ENCODE results near the gene PPP1R11.

DNA sequence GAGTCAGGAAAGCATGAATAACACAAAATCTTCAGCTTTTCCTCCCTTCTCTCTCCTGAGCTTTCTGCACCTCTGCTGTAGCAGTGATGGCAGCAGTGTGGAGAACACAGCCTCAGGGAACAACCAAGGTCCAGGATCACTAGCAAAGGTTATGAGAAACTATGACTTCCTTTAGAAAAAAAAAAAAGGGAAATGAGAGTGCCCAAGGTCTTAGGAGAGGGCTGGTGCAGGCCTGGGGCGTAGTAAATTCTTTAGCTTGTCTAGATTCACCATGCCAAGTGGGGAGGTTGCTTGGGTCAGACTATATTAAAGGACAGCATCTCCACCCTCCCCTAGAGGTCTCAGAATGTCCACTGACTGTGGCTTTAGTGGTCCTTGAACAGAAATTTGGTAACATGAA, 46.4 kb upstream of the PPP1R11 start:
- TF ChIP-seq, protein P1, sequence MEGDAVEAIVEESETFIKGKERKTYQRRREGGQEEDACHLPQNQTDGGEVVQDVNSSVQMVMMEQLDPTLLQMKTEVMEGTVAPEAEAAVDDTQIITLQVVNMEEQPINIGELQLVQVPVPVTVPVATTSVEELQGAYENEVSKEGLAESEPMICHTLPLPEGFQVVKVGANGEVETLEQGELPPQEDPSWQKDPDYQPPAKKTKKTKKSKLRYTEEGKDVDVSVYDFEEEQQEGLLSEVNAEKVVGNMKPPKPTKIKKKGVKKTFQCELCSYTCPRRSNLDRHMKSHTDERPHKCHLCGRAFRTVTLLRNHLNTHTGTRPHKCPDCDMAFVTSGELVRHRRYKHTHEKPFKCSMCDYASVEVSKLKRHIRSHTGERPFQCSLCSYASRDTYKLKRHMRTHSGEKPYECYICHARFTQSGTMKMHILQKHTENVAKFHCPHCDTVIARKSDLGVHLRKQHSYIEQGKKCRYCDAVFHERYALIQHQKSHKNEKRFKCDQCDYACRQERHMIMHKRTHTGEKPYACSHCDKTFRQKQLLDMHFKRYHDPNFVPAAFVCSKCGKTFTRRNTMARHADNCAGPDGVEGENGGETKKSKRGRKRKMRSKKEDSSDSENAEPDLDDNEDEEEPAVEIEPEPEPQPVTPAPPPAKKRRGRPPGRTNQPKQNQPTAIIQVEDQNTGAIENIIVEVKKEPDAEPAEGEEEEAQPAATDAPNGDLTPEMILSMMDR (conservative IDR thresholded peaks at IDR 0.05; ENCODE audit: low read length) = no peak
- no peak for TF ChIP-seq EZH2phosphoT487 (IDR thresholded peaks at IDR 0.05; ENCODE audit: borderline replicate concordance)
